A673 (cell line): Measurements from ENCODE around the gene ITPR2. TPM values are rescaled to one million over a fixed set of nuclear protein-coding genes. Genes with fewer than 3 reads are reported as not detected.

Source experiments
- BruUV-seq: library from RNA; stranded (reverse); fragments of 400-500 nt; replicated peaks from 2 replicates; lab custom pipeline; 2021; lab: Mats Ljungman, UMichigan
- CTCF ChIA-PET: fragments of 300-600 bp; sonication (Branson Sonifier 250); formaldehyde crosslinking; loops from one replicate; lab custom pipeline; 2022; ENCODE audit warnings: antibody characterized with exemption; lab: Charles Lee
- POLR2A ChIA-PET: fragments of 300-600 bp; sonication (Branson Sonifier 250); formaldehyde crosslinking; loops from one replicate; lab custom pipeline; 2022; ENCODE audit warnings: antibody characterized with exemption; ENCODE audit not compliant: low non-redundant PET; lab: Charles Lee
- DNase-seq: peaks from one replicate; pipeline ENCODE4 v3.0.0-alpha.2; 2015; ENCODE audit warnings: low spot score
- H3K27ac ChIP-seq: fragments of 200-600 bp; sonication (generic); 2 replicates; pipeline ENCODE4 v1.5.1; 2016; ENCODE audit warnings: mixed run types, low read depth, mild to moderate bottlenecking, mixed read lengths, antibody characterized with exemption, low read length; ENCODE audit not compliant: poor library complexity, severe bottlenecking
- H3K27me3 ChIP-seq: fragments of 200-600 bp; sonication (generic); replicated peaks from 2 replicates; pipeline ENCODE4 v1.6.1; 2017; ENCODE audit warnings: mixed run types, low read depth, mild to moderate bottlenecking, mixed read lengths, antibody characterized with exemption, low read length; ENCODE audit not compliant: insufficient read depth, poor library complexity
- H3K36me3 ChIP-seq: fragments of 200-600 bp; sonication (generic); 2 replicates; pipeline ENCODE4 v1.6.1; 2016; ENCODE audit warnings: mixed run types, mild to moderate bottlenecking, mixed read lengths, antibody characterized with exemption, low read length; ENCODE audit not compliant: insufficient read depth, poor library complexity, severe bottlenecking
- H3K4me1 ChIP-seq: fragments of 200-600 bp; sonication (generic); 2 replicates; pipeline ENCODE4 v1.6.1; 2017; ENCODE audit warnings: mixed run types, mild to moderate bottlenecking, mixed read lengths, antibody characterized with exemption, low read length; ENCODE audit not compliant: insufficient read depth, poor library complexity, severe bottlenecking
- H3K4me3 ChIP-seq: fragments of 200-600 bp; sonication (generic); 2 replicates; pipeline ENCODE4 v1.5.1; 2016; ENCODE audit warnings: low read depth, mixed run types, mild to moderate bottlenecking, mixed read lengths, low read length; ENCODE audit not compliant: poor library complexity, severe bottlenecking
- H3K9me3 ChIP-seq: fragments of 200-600 bp; sonication (generic); 2 replicates; pipeline ENCODE4 v1.6.1; 2016; ENCODE audit warnings: mixed run types, low read depth, mild to moderate bottlenecking, mixed read lengths, antibody characterized with exemption, low read length; ENCODE audit not compliant: poor library complexity, severe bottlenecking
- EZH2 ChIP-seq: fragments of 200-600 bp; sonication (generic); IDR thresholded peaks from 2 replicates; pipeline ENCODE4 v1.6.1; 2017; ENCODE audit warnings: borderline replicate concordance, low read depth, mild to moderate bottlenecking, mixed read lengths, antibody characterized with exemption, low read length; ENCODE audit not compliant: poor library complexity, severe bottlenecking
- intact Hi-C: fragments of 100-400 bp; cut with micrococcal nuclease; formaldehyde crosslinking; loops from one replicate; pipeline ENCODE4 v1.10.0; 2022; ENCODE audit not compliant: unreplicated experiment
- total RNA-seq: library from RNA; stranded (reverse); gene quantifications from 2 replicates; pipeline ENCODE4 v1.2.3, GENCODE V29; 2021
- TF ChIP-seq, protein P1 (sequence below): fragments of 300-800, 200-600 bp; sonication (generic); conservative IDR thresholded peaks from 2 replicates; pipeline ENCODE4 v1.5.1; 2017; ENCODE audit warnings: low read depth, mild to moderate bottlenecking, antibody characterized with exemption, low read length, moderate library complexity, mixed read lengths

ITPR2 gene
- total RNA-seq, 1 experiment from 2014 or later = 22.6 TPM

GRCh38 chr12:26292596-26292995, 540.4 kb downstream of the ITPR2 start:
- no peaks in the 10 kb centered on the region for H3K4me1 ChIP-seq
- intact Hi-C loops = no loop called here
- H3K36me3 ChIP-seq = no peaks in the 10 kb centered on the region
- POLR2A ChIA-PET = no interaction called here
- H3K9me3 ChIP-seq = no peaks in the 10 kb centered on the region
- no peak for TF ChIP-seq EZH2
- TF ChIP-seq, protein P1, sequence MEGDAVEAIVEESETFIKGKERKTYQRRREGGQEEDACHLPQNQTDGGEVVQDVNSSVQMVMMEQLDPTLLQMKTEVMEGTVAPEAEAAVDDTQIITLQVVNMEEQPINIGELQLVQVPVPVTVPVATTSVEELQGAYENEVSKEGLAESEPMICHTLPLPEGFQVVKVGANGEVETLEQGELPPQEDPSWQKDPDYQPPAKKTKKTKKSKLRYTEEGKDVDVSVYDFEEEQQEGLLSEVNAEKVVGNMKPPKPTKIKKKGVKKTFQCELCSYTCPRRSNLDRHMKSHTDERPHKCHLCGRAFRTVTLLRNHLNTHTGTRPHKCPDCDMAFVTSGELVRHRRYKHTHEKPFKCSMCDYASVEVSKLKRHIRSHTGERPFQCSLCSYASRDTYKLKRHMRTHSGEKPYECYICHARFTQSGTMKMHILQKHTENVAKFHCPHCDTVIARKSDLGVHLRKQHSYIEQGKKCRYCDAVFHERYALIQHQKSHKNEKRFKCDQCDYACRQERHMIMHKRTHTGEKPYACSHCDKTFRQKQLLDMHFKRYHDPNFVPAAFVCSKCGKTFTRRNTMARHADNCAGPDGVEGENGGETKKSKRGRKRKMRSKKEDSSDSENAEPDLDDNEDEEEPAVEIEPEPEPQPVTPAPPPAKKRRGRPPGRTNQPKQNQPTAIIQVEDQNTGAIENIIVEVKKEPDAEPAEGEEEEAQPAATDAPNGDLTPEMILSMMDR = no peak
- CTCF ChIA-PET = no interaction called here
- BruUV-seq = no TSS peak
- no peak for DNase-seq
- H3K27ac ChIP-seq = no peak overlapping the region
- no peak overlapping the region for H3K4me3 ChIP-seq
- no peaks in the 10 kb centered on the region for H3K27me3 ChIP-seq

- TF ChIP-seq, protein P1 = no peak
- no peak for TF ChIP-seq EZH2
- H3K27me3 ChIP-seq = no peaks in the 10 kb centered on the region
- intact Hi-C loops = no loop called here
- no peak overlapping the region for H3K4me3 ChIP-seq
- no peak for DNase-seq
- no peaks in the 10 kb centered on the region for H3K36me3 ChIP-seq
- ChIA-PET CTCF (no interaction called here), POLR2A (no interaction called here)
- no TSS peak for BruUV-seq
- no peaks in the 10 kb centered on the region for H3K9me3 ChIP-seq
- H3K27ac ChIP-seq = no peak overlapping the region
- no peaks in the 10 kb centered on the region for H3K4me1 ChIP-seq
Observed at GRCh38 chr12:26290565-26290964, 542.4 kb downstream of the ITPR2 start.

DNA sequence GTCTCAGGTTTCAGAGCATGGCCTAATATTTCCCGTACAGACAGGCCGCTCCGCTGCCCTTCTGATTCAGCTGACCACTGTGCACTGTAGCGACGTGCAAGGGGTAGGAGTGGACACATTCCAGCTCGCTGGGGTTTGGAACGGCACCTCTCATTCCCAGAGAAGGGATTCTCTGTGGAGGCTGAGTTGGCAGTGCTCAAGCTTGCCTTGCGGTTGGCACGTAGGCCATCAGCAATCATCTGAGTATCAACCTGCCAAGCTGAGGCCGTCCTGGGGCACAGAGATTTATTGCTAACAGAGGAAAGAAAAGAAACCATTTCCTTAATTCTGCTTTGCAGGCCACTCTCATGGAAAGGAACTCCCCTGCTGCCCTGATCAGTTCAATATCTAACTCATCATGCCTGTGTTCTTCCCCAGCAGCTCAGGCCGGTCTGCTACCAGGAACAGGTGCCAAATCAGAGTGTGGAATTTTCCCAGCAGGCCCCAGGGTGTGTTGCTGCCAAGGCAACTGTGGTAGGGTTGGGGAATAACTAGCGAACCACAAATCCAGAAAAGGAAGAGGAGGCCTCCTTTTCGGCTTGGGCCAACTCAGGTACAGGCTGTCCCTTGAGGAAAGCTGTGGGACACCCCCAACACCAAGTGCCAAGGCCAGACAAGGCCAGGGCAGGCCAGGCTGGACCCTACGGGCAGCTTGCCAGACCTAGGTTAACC, 545.2 kb downstream of the ITPR2 start:
- Histone ChIP-seq H3K27me3 (no peaks in the 10 kb centered on the region), H3K9me3 (no peaks in the 10 kb centered on the region), H3K27ac (no peak overlapping the region), H3K4me3 (no peak overlapping the region), H3K4me1 (no peaks in the 10 kb centered on the region), H3K36me3 (no peaks in the 10 kb centered on the region)
- intact Hi-C loops = no loop called here
- CTCF ChIA-PET = no interaction called here
- no peak for TF ChIP-seq EZH2
- TF ChIP-seq, protein P1 = no peak
- no TSS peak for BruUV-seq
- DNase-seq = no peak
- POLR2A ChIA-PET = no interaction called here

Other genes with a start within 250 kb of the ITPR2 start
- gene INTS13, start 104.8 kb upstream of the ITPR2 start, total RNA-seq = 39.9 and 51.0 TPM in 2 replicates
- gene FGFR1OP2, start 105.3 kb upstream of the ITPR2 start, total RNA-seq = 40.3 and 42.3 TPM in 2 replicates
- 51.1 and 53.5 TPM in 2 replicates for gene TM7SF3, start 181.2 kb upstream of the ITPR2 start, total RNA-seq
- 49.0 and 49.6 TPM in 2 replicates for gene MED21, start 189.4 kb upstream of the ITPR2 start, total RNA-seq
- gene C12orf71, start 249.4 kb upstream of the ITPR2 start, total RNA-seq = not detected in 2 replicates